ENCODE results near the gene JUNB. TPM values are rescaled to one million over a fixed set of nuclear protein-coding genes. Genes with fewer than 3 reads are reported as not detected.

Gene JUNB
- total and polyA plus RNA-seq, 10 of the 15 experiments (the other 5 are each of a cell fraction or from before 2014, with no cell fraction given) = 0.55 to 144 (median 68.3) TPM

- peak; percentile 96 for TF ChIP-seq HDAC6 (IDR thresholded peaks at IDR 0.05; ENCODE audit: unreplicated experiment)
- TF ChIP-seq HCFC1 (IDR thresholded peaks at IDR 0.05; ENCODE audit: low read length) = peak; percentile 57
- peak; percentile 90 for TF ChIP-seq TBL1XR1 (IDR thresholded peaks at IDR 0.05; ENCODE audit: low read depth, low read length)
- TF ChIP-seq NR2F1 (conservative IDR thresholded peaks at IDR 0.05) = peak; percentile 79
- peak; percentile 74; the same call in 1 of the 2 replicates for TF ChIP-seq STAT1 (conservative IDR thresholded peaks at IDR 0.05)
- TF ChIP-seq USF2 (IDR thresholded peaks at IDR 0.05; ENCODE audit: borderline replicate concordance, low read depth, low read length) = no peak; the same call in 1 of the 2 replicates
- TF ChIP-seq, protein P1, sequence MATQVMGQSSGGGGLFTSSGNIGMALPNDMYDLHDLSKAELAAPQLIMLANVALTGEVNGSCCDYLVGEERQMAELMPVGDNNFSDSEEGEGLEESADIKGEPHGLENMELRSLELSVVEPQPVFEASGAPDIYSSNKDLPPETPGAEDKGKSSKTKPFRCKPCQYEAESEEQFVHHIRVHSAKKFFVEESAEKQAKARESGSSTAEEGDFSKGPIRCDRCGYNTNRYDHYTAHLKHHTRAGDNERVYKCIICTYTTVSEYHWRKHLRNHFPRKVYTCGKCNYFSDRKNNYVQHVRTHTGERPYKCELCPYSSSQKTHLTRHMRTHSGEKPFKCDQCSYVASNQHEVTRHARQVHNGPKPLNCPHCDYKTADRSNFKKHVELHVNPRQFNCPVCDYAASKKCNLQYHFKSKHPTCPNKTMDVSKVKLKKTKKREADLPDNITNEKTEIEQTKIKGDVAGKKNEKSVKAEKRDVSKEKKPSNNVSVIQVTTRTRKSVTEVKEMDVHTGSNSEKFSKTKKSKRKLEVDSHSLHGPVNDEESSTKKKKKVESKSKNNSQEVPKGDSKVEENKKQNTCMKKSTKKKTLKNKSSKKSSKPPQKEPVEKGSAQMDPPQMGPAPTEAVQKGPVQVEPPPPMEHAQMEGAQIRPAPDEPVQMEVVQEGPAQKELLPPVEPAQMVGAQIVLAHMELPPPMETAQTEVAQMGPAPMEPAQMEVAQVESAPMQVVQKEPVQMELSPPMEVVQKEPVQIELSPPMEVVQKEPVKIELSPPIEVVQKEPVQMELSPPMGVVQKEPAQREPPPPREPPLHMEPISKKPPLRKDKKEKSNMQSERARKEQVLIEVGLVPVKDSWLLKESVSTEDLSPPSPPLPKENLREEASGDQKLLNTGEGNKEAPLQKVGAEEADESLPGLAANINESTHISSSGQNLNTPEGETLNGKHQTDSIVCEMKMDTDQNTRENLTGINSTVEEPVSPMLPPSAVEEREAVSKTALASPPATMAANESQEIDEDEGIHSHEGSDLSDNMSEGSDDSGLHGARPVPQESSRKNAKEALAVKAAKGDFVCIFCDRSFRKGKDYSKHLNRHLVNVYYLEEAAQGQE (IDR thresholded peaks at IDR 0.05; ENCODE audit: low read depth, low read length) = peak; percentile 51; the same call in 1 of the 2 replicates
- TF ChIP-seq ZBTB33 (IDR thresholded peaks at IDR 0.05) = no peak
- peak; percentile 97 for TF ChIP-seq SMAD1 (IDR thresholded peaks at IDR 0.05; ENCODE audit: low read depth, partially characterized antibody)
- TF ChIP-seq, protein P2, sequence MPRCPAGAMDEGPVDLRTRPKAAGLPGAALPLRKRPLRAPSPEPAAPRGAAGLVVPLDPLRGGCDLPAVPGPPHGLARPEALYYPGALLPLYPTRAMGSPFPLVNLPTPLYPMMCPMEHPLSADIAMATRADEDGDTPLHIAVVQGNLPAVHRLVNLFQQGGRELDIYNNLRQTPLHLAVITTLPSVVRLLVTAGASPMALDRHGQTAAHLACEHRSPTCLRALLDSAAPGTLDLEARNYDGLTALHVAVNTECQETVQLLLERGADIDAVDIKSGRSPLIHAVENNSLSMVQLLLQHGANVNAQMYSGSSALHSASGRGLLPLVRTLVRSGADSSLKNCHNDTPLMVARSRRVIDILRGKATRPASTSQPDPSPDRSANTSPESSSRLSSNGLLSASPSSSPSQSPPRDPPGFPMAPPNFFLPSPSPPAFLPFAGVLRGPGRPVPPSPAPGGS (IDR thresholded peaks at IDR 0.05; ENCODE audit: borderline replicate concordance, insufficient read depth, low read depth, low read length, poor library complexity, severe bottlenecking) = peak; percentile 80
- no peak for TF ChIP-seq ZZZ3 (IDR thresholded peaks at IDR 0.05; ENCODE audit: control insufficient read depth, insufficient read length, low read depth)
- no peak for TF ChIP-seq EZH2 (IDR thresholded peaks at IDR 0.05; ENCODE audit: borderline replicate concordance, control insufficient read depth, low read depth, low read length)
- TF ChIP-seq FOXM1 (IDR thresholded peaks at IDR 0.05; ENCODE audit: low read depth, low read length) = no peak
- TF ChIP-seq BCL11A (IDR thresholded peaks at IDR 0.05; ENCODE audit: low read depth, low read length) = peak; percentile 40; the same call in 1 of the 2 replicates
- TF ChIP-seq CREB1 (IDR thresholded peaks at IDR 0.05; ENCODE audit: low read depth) = no peak
- TF ChIP-seq SREBF2 (IDR thresholded peaks at IDR 0.05; ENCODE audit: low read length) = no peak
Observed at GRCh38 chr19:12791345-12792050, at the start of gene JUNB (continued).

Data from GM12878 (cell line).